Bone marrow (tissue), 2 donors: ENCODE results near the gene LDHB.
"Not testable (repeated sequence)": the region's sequence is repeated elsewhere in the genome, so short reads cannot be mapped to it uniquely, and the experiment has no call there.

Experiments
- DNase-seq, 2 donors: peaks; one replicate each; lab custom pipeline; 2025; lab: John Stamatoyannopoulos, UW

Gene LDHB

GRCh38 chr12:21657326-21658077, at the start of gene LDHB:
LDHB (minus strand) TSS chr12:21657842; CDS start chr12:21654671, 3,171 bp downstream.
- peak; percentile 50 to 83 for DNase-seq

DNA sequence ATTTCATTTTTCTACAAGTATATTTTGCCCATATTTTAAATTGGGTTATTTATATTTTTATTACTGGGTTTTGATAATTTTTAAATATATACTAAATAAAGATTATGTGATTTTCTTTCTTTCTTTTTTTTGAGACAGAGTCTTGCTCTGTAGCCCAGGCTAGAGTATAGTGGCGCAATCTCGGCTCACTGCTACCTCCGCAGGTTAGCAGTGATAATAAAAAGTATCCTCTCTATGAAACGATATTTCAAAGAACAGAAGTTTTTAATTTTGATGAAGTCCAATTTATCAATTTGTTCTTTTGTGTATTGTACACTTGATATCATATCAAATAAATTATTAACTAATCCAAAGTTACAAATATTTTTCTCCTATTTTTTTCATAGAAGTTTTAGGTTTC, 47.2 kb upstream of the LDHB start:
- no peak for DNase-seq

DNA sequence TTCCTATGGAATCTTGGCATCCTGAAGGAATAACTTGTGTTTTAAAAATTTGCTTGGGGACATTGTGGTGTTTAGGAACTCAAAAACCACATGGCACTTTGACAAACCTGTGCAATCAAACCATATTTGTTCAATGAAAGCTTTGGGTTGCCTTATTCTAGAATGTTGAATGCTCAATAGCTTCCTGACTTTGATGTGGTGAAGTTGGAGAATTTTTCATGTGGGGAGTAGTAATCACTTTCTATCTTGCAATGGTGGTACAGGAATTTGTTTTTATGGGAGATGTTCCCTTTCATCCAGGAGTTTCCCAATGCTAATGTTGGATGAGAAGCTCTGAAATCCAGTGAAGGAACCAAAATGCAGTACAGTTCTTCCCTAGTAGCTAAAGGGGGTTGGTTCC, 42.2 kb upstream of the LDHB start:
- DNase-seq: no peak

DNA sequence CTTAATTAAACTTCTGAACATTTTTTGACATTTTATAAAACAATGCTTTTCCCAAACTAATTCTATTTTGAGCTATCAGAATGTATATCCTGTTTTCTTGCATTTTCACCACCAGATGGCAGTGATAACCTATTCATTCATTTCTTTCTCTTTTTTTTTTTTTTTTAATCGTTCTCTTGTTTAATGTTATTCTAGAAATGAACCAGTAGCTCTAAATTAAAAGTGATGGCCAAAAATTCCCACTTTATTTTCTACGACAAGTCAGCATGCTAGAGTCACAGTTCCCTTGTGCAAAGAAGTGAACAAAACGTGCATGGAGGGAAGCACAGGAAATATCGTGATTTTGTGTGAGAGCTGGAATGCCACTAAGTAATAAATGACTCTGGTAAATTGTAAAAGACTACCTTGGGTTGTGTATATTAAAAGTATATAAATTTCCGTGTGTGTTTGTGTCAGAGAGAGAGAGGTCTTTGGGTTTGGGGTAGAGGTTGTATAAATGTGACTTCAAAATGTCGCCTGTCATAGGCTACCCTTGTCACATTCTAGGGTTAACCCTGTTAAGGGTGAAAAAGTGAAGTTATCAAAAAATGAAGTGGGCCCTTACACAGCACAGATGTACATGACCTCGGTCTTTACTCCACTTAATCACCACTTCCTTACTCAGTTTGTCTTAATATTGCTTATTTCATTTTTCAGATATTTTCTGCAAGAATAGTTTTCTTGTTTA, 40.4 kb upstream of the LDHB start:
- DNase-seq: no peak

- DNase-seq: no peak
Measured at GRCh38 chr12:21696625-21697024, 39.0 kb upstream of the LDHB start.

GRCh38 chr12:21695986-21696385, 38.3 kb upstream of the LDHB start:
- DNase-seq: no peak

- no peak for DNase-seq
Measured at GRCh38 chr12:21694660-21695059, 37.0 kb upstream of the LDHB start.

GRCh38 chr12:21691515-21691914, 33.9 kb upstream of the LDHB start:
- DNase-seq: no peak

DNA sequence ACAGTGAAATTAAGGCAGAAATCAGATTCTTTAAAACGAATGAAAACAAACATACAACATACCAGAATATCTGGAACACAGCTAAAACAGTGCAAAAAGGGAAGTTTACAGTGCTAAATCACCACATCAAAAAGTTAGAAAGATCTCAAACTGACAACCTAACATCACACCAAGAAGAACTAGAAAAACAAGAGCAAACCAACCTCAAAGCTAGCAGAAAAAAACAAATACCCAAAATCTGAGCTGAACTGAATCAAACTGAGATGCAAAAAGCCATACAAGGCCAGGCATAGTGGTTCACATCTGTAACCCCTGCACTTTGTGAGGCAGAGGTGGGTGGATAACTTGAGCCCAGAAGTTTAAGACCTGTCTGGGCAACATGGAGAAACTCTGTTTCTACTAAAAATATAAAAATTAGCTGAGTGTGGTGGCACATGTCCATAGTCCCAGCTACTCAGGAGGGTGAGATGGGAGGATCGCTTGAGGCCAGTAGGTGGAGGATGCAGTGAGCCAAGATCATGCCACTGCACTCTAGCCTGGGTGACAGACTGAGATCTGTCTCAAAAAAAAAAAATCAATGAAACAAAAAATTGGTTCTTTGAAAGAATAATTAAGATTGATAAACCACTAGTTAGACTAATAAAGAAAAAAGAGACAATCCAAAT, 33.2 kb upstream of the LDHB start:
- no peak for DNase-seq

DNA sequence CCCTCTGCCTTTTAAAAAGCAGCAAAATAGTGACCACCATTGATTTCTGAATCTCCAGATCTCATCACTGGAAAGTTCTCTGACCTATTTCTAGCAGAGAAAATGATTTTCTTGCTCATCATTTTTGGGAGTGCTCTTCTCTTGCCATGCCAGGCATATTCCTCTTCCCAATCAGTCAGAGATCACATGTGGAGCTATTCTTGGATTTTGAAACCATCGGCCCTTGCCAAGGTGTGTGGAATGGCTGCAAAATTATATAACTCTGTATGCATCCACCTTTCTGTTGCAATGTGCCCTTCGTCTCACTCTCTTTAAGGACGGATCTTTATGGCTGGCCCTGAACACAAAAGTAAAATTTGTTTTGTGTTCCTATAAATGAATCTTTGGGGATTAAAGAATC, 25.5 kb upstream of the LDHB start:
- no peak for DNase-seq

- no peak for DNase-seq
Measured at GRCh38 chr12:21678959-21679358, 21.3 kb upstream of the LDHB start.

DNA sequence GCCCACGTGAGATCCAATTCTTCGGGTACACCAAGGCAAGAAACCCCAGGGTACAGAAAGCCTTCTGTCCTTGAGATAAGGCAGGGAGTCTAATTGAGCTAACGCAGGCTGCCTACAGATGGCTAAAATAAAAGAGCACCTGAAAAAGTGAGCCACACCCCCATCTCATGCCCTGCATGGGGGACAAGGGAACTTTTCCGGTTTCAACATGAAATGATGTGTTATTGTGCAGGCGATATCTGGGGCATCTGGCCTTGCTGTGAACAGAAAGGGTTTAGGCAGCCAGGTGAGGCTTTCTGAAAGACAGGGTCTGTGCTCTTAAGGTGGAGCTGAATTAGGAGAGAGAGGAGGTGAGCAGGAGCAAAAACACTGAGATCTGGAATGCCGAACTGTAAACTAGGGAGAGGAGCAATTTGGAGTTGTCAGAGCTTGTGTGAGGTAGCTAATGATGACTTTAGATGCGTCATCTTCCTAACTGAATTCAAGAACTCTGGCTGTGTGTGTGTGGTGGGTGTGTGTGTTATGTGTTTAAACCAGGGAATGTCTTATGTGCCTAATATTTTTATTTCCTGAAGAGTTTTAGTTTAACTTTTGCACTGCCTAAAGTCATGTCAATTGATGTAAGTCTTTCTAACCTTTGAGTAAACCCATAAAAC, 20.1 kb upstream of the LDHB start:
- DNase-seq: no peak

- DNase-seq: no peak
Measured at GRCh38 chr12:21677204-21677603, 19.6 kb upstream of the LDHB start.

DNA sequence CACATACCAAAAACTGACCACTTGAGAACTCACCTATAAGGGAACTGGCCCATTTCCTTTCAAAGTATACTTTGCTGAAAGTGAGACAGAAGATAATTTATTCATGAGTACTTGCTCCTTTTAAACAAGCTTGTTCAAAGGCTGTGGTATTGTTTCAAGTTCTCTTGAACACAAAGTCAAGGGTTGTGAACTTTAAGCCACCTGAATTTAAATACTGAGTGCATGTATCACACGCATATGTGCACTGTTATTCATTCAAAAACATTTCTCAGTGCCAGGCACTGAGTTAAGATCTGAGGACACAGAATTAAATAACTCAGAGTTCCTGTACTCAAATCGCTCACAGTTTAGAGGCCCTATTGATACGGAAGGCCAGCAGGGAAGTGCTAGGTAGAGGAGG, 19.1 kb upstream of the LDHB start:
- no peak for DNase-seq

- DNase-seq: no peak
Measured at GRCh38 chr12:21675641-21676040, 18.0 kb upstream of the LDHB start.

DNA sequence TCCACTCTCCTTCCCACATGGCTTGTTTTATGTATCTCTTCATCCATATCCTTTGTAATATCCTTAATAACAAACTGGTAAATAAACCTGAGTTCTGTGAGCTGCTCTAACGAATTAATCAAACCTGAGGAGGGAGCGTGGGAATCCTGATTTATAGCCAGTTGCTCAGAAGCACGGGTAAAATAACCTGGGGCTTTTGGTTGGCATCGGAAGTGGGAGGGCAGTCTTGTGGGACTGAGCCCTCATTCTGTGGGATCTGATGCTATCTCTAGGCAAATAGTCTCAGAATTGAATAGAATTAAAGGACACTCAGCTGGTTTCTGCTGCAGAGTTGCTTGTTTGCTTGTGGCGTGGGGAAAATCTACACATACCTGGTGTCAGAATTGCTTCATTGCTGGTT, 17.5 kb upstream of the LDHB start:
- no peak for DNase-seq

- DNase-seq: not testable (repeated sequence)
Measured at GRCh38 chr12:21673830-21674552, 16.3 kb upstream of the LDHB start.

GRCh38 chr12:21672146-21672545, 14.5 kb upstream of the LDHB start:
- no peak for DNase-seq

DNA sequence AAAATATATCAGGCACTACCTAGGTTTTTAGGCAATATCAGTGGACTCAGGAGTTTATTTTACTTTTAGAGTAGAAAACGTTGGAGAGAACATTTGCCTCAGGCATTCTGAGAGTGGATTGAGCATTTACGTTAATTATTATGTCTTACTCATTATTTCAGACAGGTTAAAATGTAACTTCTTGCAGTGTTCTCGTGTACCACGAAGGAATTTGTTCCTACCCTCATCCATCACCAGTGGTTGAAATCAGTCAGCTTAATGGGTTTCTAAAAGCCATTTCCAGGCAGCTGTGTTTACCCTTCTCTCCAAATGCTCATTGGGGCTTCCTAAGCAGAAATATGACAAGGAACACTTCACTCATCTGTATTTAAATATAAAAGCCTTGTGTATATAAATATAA, 9.1 kb upstream of the LDHB start:
- no peak for DNase-seq

GRCh38 chr12:21665816-21666215, 8.2 kb upstream of the LDHB start:
- DNase-seq: no peak

DNA sequence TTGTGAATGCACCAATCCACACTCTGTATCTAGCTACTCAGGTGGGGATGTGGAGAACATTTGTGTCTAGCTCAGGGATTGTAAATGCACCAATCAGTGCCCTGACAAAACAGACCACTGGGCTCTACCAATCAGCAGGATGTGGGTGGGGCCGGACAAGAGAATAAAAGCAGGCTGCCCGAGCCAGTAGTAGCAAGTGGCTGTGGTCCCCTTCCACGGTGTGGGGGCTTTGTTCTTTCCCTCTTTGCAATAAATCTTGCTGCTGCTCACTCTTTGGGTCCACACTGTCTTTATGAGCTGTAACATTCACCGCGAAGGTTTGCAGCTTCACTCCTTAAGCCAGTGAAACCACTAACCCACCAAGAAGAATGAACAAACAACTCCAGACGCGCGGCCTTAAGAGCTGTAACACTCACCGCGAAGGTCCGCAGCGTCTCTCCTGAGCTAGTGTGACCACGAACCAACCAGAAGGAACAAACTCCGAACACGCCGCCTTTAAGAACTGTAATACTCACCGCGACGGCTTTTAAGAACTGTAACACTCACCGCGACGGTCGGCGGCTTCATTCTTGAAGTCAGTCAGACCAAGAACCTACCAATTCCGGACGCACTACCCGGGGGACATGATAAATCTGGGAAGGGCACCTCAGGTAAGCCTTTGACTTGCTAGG, 4.6 kb upstream of the LDHB start:
- DNase-seq: no peak
